Endothelial cell (in vitro differentiated cells): ENCODE data around the gene CRY1. TPM values are rescaled to one million over a fixed set of nuclear protein-coding genes. Genes with fewer than 3 reads are reported as not detected.

ENCODE experiments used
- DNase-seq: peaks from one replicate; pipeline ENCODE4 v3.0.0; 2021; ENCODE audit warnings: low spot score
- H3K27ac Mint-ChIP-seq: one replicate; pipeline ENCODE4 v1.8.0; 2021; ENCODE audit warnings: mixed read lengths, inconsistent platforms; ENCODE audit not compliant: unreplicated experiment
- H3K27me3 Mint-ChIP-seq: one replicate; pipeline ENCODE4 v1.8.0; 2021; ENCODE audit warnings: mild to moderate bottlenecking, moderate library complexity, mixed read lengths, inconsistent platforms; ENCODE audit not compliant: unreplicated experiment
- H3K36me3 Mint-ChIP-seq: one replicate; pipeline ENCODE4 v1.8.0; 2021; ENCODE audit warnings: mild to moderate bottlenecking, low read depth, mixed read lengths, inconsistent platforms; ENCODE audit not compliant: unreplicated experiment
- H3K4me1 Mint-ChIP-seq: one replicate; pipeline ENCODE4 v1.8.0; 2021; ENCODE audit warnings: mild to moderate bottlenecking, mixed read lengths, inconsistent platforms; ENCODE audit not compliant: unreplicated experiment
- H3K4me3 Mint-ChIP-seq: one replicate; pipeline ENCODE4 v1.8.0; 2021; ENCODE audit warnings: mild to moderate bottlenecking, mixed read lengths, inconsistent platforms; ENCODE audit not compliant: unreplicated experiment
- H3K9me3 Mint-ChIP-seq: one replicate; pipeline ENCODE4 v1.8.0; 2021; ENCODE audit warnings: mixed read lengths, inconsistent platforms; ENCODE audit not compliant: unreplicated experiment
- CTCF ChIP-seq: fragments of 200-600 bp; sonication (generic); IDR thresholded peaks from one replicate; pipeline ENCODE4 v1.5.0; 2021; ENCODE audit warnings: antibody characterized with exemption; ENCODE audit not compliant: unreplicated experiment
- total RNA-seq: library from RNA; stranded (reverse); fragmentation: NEBNext Ultra II Directional; extraction: Animal tissue kit (Norgen Biotek cat#: 25700); gene quantifications from one replicate; pipeline ENCODE4 v1.2.1, GENCODE V29; 2021; ENCODE audit not compliant: unreplicated experiment

Gene CRY1
- total RNA-seq, 1 donor from 2014 or later: 38.3 TPM

- no peak overlapping the region for H3K4me3 Mint-ChIP-seq
- no peaks in the 10 kb centered on the region for H3K4me1 Mint-ChIP-seq
- no peaks in the 10 kb centered on the region for H3K9me3 Mint-ChIP-seq
- DNase-seq: no peak
- no peak overlapping the region for H3K27ac Mint-ChIP-seq
- peaks cover 3% of the 10 kb centered on the region for H3K36me3 Mint-ChIP-seq
- H3K27me3 Mint-ChIP-seq: peaks cover 3% of the 10 kb centered on the region
- no peak for TF ChIP-seq CTCF
These were observed 148.0 kb downstream of the CRY1 start for GRCh38 chr12:106945261-106945851.

GRCh38 chr12:106942775-106943174 is 150.6 kb downstream of the CRY1 start:
- no peak for TF ChIP-seq CTCF
- H3K27me3 Mint-ChIP-seq: peaks cover 3% of the 10 kb centered on the region
- DNase-seq: no peak
- no peaks in the 10 kb centered on the region for H3K4me1 Mint-ChIP-seq
- H3K36me3 Mint-ChIP-seq: peaks cover 4% of the 10 kb centered on the region
- no peaks in the 10 kb centered on the region for H3K9me3 Mint-ChIP-seq
- H3K27ac Mint-ChIP-seq: no peak overlapping the region
- no peak overlapping the region for H3K4me3 Mint-ChIP-seq

- H3K9me3 Mint-ChIP-seq: no peaks in the 10 kb centered on the region
These were observed 151.7 kb downstream of the CRY1 start for GRCh38 chr12:106941481-106942156.

More at GRCh38 chr12:106941481-106942156, 151.7 kb downstream of the CRY1 start:
- TF ChIP-seq CTCF: no peak
- no peak overlapping the region for H3K4me3 Mint-ChIP-seq
- H3K4me1 Mint-ChIP-seq: no peaks in the 10 kb centered on the region
- no peak for DNase-seq
- no peak overlapping the region for H3K27ac Mint-ChIP-seq
- peaks cover 4% of the 10 kb centered on the region for H3K36me3 Mint-ChIP-seq
- H3K27me3 Mint-ChIP-seq: peaks cover 6% of the 10 kb centered on the region

Other genes starting within 250 kb of the CRY1 start
- gene TMEM263, start 137.6 kb downstream of the CRY1 start, total RNA-seq: 26.1 TPM
- gene MTERF2, start 106.4 kb downstream of the CRY1 start, total RNA-seq: 7.7 TPM